H1 (cell line): ENCODE results near the gene ANXA8L1. TPM values are rescaled to one million over a fixed set of nuclear protein-coding genes. Genes with fewer than 3 reads are reported as not detected.
"Not testable (repeated sequence)": the region's sequence is repeated elsewhere in the genome, so short reads cannot be mapped to it uniquely, and the experiment has no call there.

ENCODE experiments used
- CTCF ChIA-PET: fragments of 300-600 bp; sonication (Branson Sonifier 250); formaldehyde crosslinking; loops from one replicate; lab custom pipeline; 2021; ENCODE audit not compliant: partially characterized antibody; lab: Charles Lee
- POLR2A ChIA-PET: fragments of 300-600 bp; sonication (Branson Sonifier 250); formaldehyde crosslinking; loops from one replicate; lab custom pipeline; 2021; ENCODE audit warnings: inconsistent platforms; ENCODE audit not compliant: partially characterized antibody; lab: Charles Lee
- DNase-seq, 2 experiments: peaks; one replicate each; pipeline versions ENCODE4 v3.0.0 to v3.0.0-alpha.2; 2010 to 2022; ENCODE audit warnings: low spot score in 2 of 2, low read depth in 1 of 2, mixed read lengths in 1 of 2
- FAIRE-seq: peaks from 2 replicates; lab custom pipeline; 2011; peaks lifted over from hg19 to GRCh38; lab: Jason Lieb, UNC
- H2AFZ ChIP-seq: 2 replicates; pipeline ENCODE4 v1.8.1; 2012; ENCODE audit warnings: low read length, inconsistent platforms
- H2AK5ac ChIP-seq: 2 replicates; pipeline ENCODE4 v1.6.1; 2013; ENCODE audit warnings: low read depth, low read length
- H2BK120ac ChIP-seq: replicated peaks from 2 replicates; pipeline ENCODE3; 2013; ENCODE audit warnings: low read depth, low read length, inconsistent platforms
- H2BK12ac ChIP-seq: 2 replicates; pipeline ENCODE4 v1.6.1; 2013; ENCODE audit warnings: low read depth, low read length
- H2BK15ac ChIP-seq: 2 replicates; pipeline ENCODE4 v1.6.1; 2013; ENCODE audit warnings: low read length
- H2BK20ac ChIP-seq: 2 replicates; pipeline ENCODE4 v1.6.1; 2013; ENCODE audit warnings: low read length
- H2BK5ac ChIP-seq: 2 replicates; pipeline ENCODE4 v1.6.1; 2013; ENCODE audit warnings: low read depth, low read length
- H3K14ac ChIP-seq: 2 replicates; pipeline ENCODE4 v1.6.1; 2013; ENCODE audit warnings: inconsistent platforms; ENCODE audit not compliant: insufficient read length
- H3K18ac ChIP-seq: 2 replicates; pipeline ENCODE4 v1.6.1; 2013; ENCODE audit warnings: low read length; ENCODE audit errors: extremely low read depth
- H3K23ac ChIP-seq: 2 replicates; pipeline ENCODE4 v1.6.1; 2013; ENCODE audit warnings: inconsistent platforms; ENCODE audit not compliant: insufficient read length
- H3K23me2 ChIP-seq: 2 replicates; pipeline ENCODE4 v1.6.1; 2013; ENCODE audit warnings: low read depth, low read length
- H3K27ac ChIP-seq: 2 replicates; pipeline ENCODE4 v1.6.1; 2011; ENCODE audit warnings: low read depth, low read length, inconsistent platforms
- H3K27me3 ChIP-seq, 4 experiments: replicated peaks in 1 of 4; 1 replicate in 1 of 4; 2 replicates in 3 of 4; pipeline versions ENCODE4 v1.6.1 to v1.8.1; 2011 to 2013; ENCODE audit warnings: low read length in 3 of 4, mild to moderate bottlenecking in 3 of 4, inconsistent platforms in 2 of 4, mixed read lengths in 2 of 4, moderate library complexity in 1 of 4; ENCODE audit not compliant: control insufficient read depth in 3 of 4, insufficient read depth in 3 of 4; ENCODE audit errors: extremely low read depth in 1 of 4
- H3K36me3 ChIP-seq, 4 experiments: 2 replicates each; pipeline versions ENCODE4 v1.6.1 to v1.8.1; 2011 to 2013; ENCODE audit warnings: mild to moderate bottlenecking in 4 of 4, low read length in 3 of 4, moderate library complexity in 2 of 4, control low read depth in 1 of 4, inconsistent platforms in 1 of 4; ENCODE audit not compliant: insufficient read depth in 4 of 4, control insufficient read depth in 2 of 4
- H3K4ac ChIP-seq: replicated peaks from 2 replicates; pipeline ENCODE3; 2013; ENCODE audit warnings: low read length, low read depth, mixed read lengths, inconsistent platforms; ENCODE audit not compliant: insufficient read length
- H3K4me1 ChIP-seq, 4 experiments: replicated peaks in 1 of 4; 1 replicate in 1 of 4; 2 replicates in 3 of 4; pipeline versions ENCODE4 v1.6.1 to v1.8.1; 2011 to 2013; ENCODE audit warnings: low read length in 3 of 4, inconsistent platforms in 2 of 4, mixed read lengths in 1 of 4; ENCODE audit not compliant: insufficient read depth in 4 of 4, control insufficient read depth in 3 of 4
- H3K4me2 ChIP-seq, 2 experiments: 2 replicates each; pipeline versions ENCODE4 v1.6.1 to v1.8.1; 2011 to 2013; ENCODE audit warnings: low read depth in 2 of 2, low read length in 2 of 2, control low read depth in 1 of 2, inconsistent platforms in 1 of 2, mild to moderate bottlenecking in 1 of 2; ENCODE audit not compliant: insufficient read depth in 1 of 2
- H3K4me3 ChIP-seq, 4 experiments: fragments of 200-600, 300-600 bp in 1 of 4; sonication (generic), shearing (Covaris generic), sonication (Bioruptor Twin) in 1 of 4; 2 replicates each; pipeline versions ENCODE4 v1.5.1 to v1.8.1; 2011 to 2016; ENCODE audit warnings: low read length in 4 of 4, low read depth in 3 of 4, control low read depth in 2 of 4, inconsistent platforms in 2 of 4, mild to moderate bottlenecking in 2 of 4, mixed read lengths in 1 of 4, moderate library complexity in 1 of 4; ENCODE audit not compliant: insufficient read depth in 2 of 4; ENCODE audit errors: extremely low read depth in 1 of 4
- H3K56ac ChIP-seq: replicated peaks from 2 replicates; pipeline ENCODE3; 2013; ENCODE audit warnings: low read depth, mild to moderate bottlenecking, mixed read lengths, low read length, inconsistent platforms; ENCODE audit not compliant: insufficient read length
- H3K79me1 ChIP-seq: 2 replicates; pipeline ENCODE4 v1.6.1; 2013; ENCODE audit warnings: low read depth, low read length, control low read depth
- H3K79me2 ChIP-seq, 2 experiments: 2 replicates each; pipeline versions ENCODE4 v1.6.1 to v1.8.1; 2012 to 2013; ENCODE audit warnings: low read length in 2 of 2, mild to moderate bottlenecking in 2 of 2, inconsistent platforms in 1 of 2; ENCODE audit not compliant: insufficient read depth in 2 of 2, control insufficient read depth in 1 of 2
- H3K9ac ChIP-seq, 4 experiments: replicated peaks in 1 of 4; 1 replicate in 1 of 4; 2 replicates in 3 of 4; pipeline versions ENCODE4 v1.6.1 to v1.8.1; 2011 to 2013; ENCODE audit warnings: low read depth in 3 of 4, low read length in 3 of 4, control low read depth in 2 of 4, mild to moderate bottlenecking in 2 of 4, moderate library complexity in 2 of 4, inconsistent platforms in 1 of 4; ENCODE audit errors: extremely low read depth in 1 of 4
- H3K9me3 ChIP-seq, 2 experiments: 2 replicates each; pipeline versions ENCODE4 v1.6.1 to v1.8.1; 2012 to 2013; ENCODE audit warnings: mild to moderate bottlenecking in 2 of 2, moderate library complexity in 2 of 2, control low read depth in 1 of 2, inconsistent platforms in 1 of 2, low read depth in 1 of 2, low read length in 1 of 2, mixed read lengths in 1 of 2; ENCODE audit not compliant: insufficient read depth in 2 of 2
- H4K20me1 ChIP-seq, 2 experiments: replicated peaks in 1 of 2; 2 replicates each; pipeline versions ENCODE3 to v1.8.1; 2011 to 2013; ENCODE audit warnings: inconsistent platforms in 2 of 2, low read length in 2 of 2, mild to moderate bottlenecking in 1 of 2; ENCODE audit not compliant: insufficient read depth in 2 of 2, control insufficient read depth in 1 of 2
- H4K5ac ChIP-seq: 2 replicates; pipeline ENCODE4 v1.6.1; 2013; ENCODE audit warnings: low read length, low read depth, mixed read lengths, inconsistent platforms; ENCODE audit not compliant: insufficient read length
- H4K8ac ChIP-seq: 2 replicates; pipeline ENCODE4 v1.8.0; 2013; ENCODE audit warnings: mild to moderate bottlenecking, moderate library complexity, low read length, inconsistent platforms; ENCODE audit not compliant: insufficient read depth; ENCODE audit errors: extremely low read depth
- H4K91ac ChIP-seq: replicated peaks from 2 replicates; pipeline ENCODE3; 2013; ENCODE audit warnings: low read length, mixed read lengths, inconsistent platforms; ENCODE audit not compliant: insufficient read length
- WGBS, 2 experiments: shearing (Covaris generic) in 1 of 2; methylation state at CpG; one replicate each; pipeline versions ENCODE4 v1.1.6 to v1.1.7; 2013 to 2015; ENCODE audit warnings: low lambda C conversion rate in 2 of 2, mixed read lengths in 2 of 2, inconsistent platforms in 1 of 2, low coverage in 1 of 2, missing lambda C conversion rate in 1 of 2; ENCODE audit not compliant: insufficient replicate concordance in 2 of 2, insufficient coverage in 1 of 2, insufficient read length in 1 of 2; ENCODE audit errors: extremely low coverage in 1 of 2, missing lambda C conversion rate in 1 of 2; 5-methylcytosine and 5-hydroxymethylcytosine counted together
- long read RNA-seq, 2 experiments: library from RNA in 1 of 2; library from capped mRNA in 1 of 2; stranded (forward); transcript quantifications; one replicate each; pipeline ENCODE4 v2.0.0, GENCODE V29; 2021; ENCODE audit warnings: inconsistent platforms in 1 of 2
- polyA minus RNA-seq, 3 experiments: library from RNA; depleted of rRNA, polyadenylated mRNA; stranded (reverse); fragments of >200 nt; gene quantifications; 1 replicate in 2 of 3; 2 replicates in 1 of 3; pipeline ENCODE4 v1.2.3, GENCODE V29; 2011
- polyA plus RNA-seq, 7 experiments: library from polyadenylated mRNA; depleted of rRNA in 3 of 7; stranded (reverse) in 5 of 7; unstranded in 2 of 7; fragments of >200 nt in 5 of 7; fragments of 200-250 nt in 2 of 7; gene quantifications; 1 replicate in 5 of 7; 2 replicates in 1 of 7; 4 replicates in 1 of 7; pipeline versions ENCODE4 v1.2.1 to v1.2.3, GENCODE V29; 2011 to 2013; ENCODE audit warnings: missing spikeins in 2 of 7, mixed read lengths in 2 of 7
- total RNA-seq: library from RNA; stranded (reverse); fragmentation: NEBNext Ultra II Directional; extraction: Animal tissue kit (Norgen Biotek cat#: 25700); gene quantifications from 2 replicates; pipeline ENCODE4 v1.2.1, GENCODE V29; 2021

The ANXA8L1 gene, protein sequence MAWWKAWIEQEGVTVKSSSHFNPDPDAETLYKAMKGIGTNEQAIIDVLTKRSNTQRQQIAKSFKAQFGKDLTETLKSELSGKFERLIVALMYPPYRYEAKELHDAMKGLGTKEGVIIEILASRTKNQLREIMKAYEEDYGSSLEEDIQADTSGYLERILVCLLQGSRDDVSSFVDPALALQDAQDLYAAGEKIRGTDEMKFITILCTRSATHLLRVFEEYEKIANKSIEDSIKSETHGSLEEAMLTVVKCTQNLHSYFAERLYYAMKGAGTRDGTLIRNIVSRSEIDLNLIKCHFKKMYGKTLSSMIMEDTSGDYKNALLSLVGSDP
- total RNA-seq (not detected in 2 replicates), polyA plus RNA-seq (2011; rRNA removed) (0.20 TPM in 1 of 2 replicates, not detected in the other), polyA minus RNA-seq (2011; rRNA and poly(A)+ RNA removed) (not detected in 2 replicates)
- 0.13 TPM for polyA plus RNA-seq (2011; cell fraction: cytosol; rRNA removed)
- polyA plus RNA-seq (2011; cell fraction: nucleus; rRNA removed) = 0.91 TPM
- polyA plus RNA-seq (2012, experiment 1 of 2) = not detected in 4 replicates
- not detected for polyA plus RNA-seq (2012, experiment 2 of 2)
- 0.16 TPM for polyA plus RNA-seq (2013, experiment 1 of 2)
- 0.07 TPM for polyA plus RNA-seq (2013, experiment 2 of 2)
- polyA minus RNA-seq (2011; cell fraction: cytosol; rRNA and poly(A)+ RNA removed) = not detected
- not detected for polyA minus RNA-seq (2011; cell fraction: nucleus; rRNA and poly(A)+ RNA removed)
- long read RNA-seq, experiment 1 = 0 reads
- long read RNA-seq, experiment 2 = 0 reads

DNA sequence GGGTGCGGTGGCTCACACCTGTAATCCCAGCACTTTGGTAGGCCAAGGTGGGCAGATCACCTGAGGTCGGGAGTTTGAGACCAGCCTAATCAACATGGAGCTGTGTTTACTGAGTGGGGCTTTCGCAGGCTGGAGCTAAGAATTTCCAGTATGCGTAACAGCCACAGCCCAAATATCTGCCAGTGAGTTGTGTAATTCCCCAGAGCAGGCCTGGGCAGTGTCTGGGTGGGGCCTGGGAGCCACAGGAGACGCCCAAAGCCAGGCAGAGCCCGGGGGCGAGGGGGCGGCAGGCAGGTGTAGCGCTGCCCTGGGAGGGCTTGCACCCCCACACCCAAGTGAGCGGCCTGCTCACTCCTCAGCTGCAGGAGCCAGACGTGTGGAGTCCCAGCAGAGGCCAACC is at the start of gene ANXA8L1:
Gene ANXA8L1 (plus strand): TSS at position 371 of the 400 bp plus-strand sequence. CDS start 76 bp downstream, outside the sequence.
- H3K4me2 ChIP-seq, H2BK5ac ChIP-seq, H3K79me1 ChIP-seq, H3K9me3 ChIP-seq, CTCF ChIA-PET, H2AFZ ChIP-seq, H3K4ac ChIP-seq, H3K9ac ChIP-seq, H2BK12ac ChIP-seq, H2BK120ac ChIP-seq, H3K4me3 ChIP-seq, H3K79me2 ChIP-seq, H3K27me3 ChIP-seq, H4K5ac ChIP-seq, H3K18ac ChIP-seq, DNase-seq, H3K36me3 ChIP-seq, H3K23ac ChIP-seq, H4K91ac ChIP-seq, H4K20me1 ChIP-seq, POLR2A ChIA-PET, H3K4me1 ChIP-seq, H3K23me2 ChIP-seq, H2BK15ac ChIP-seq, H3K14ac ChIP-seq, H3K27ac ChIP-seq, FAIRE-seq, H2BK20ac ChIP-seq, H4K8ac ChIP-seq, H3K56ac ChIP-seq, H2AK5ac ChIP-seq: not testable (repeated sequence)
- 95% methylated on average over 9 of the region's 11 CpGs; no CpG with 5 or more reads in 1 of the 2 experiments for WGBS, 2 experiments
